Vagina (tissue), 2 donors: ENCODE data around the gene PIP5K1B. TPM values are rescaled to one million over a fixed set of nuclear protein-coding genes. Genes with fewer than 3 reads are reported as not detected.

Experiments used
- DNase-seq, 2 donors: peaks; one replicate each; pipeline ENCODE4 v3.0.0-alpha.2; 2017; ENCODE audit errors: extremely low spot score in 2 of 2
- H3K27ac ChIP-seq: fragments of 200-600 bp; sonication (generic); one replicate; pipeline ENCODE4 v1.5.1; 2019
- H3K27me3 ChIP-seq: fragments of 200-600 bp; sonication (generic); one replicate; pipeline ENCODE4 v1.5.1; 2019
- H3K36me3 ChIP-seq, 2 donors: fragments of 200-600 bp; sonication (generic); one replicate each; pipeline ENCODE4 v1.5.1; 2017 to 2019
- H3K4me1 ChIP-seq: fragments of 200-600 bp; sonication (generic); one replicate; pipeline ENCODE4 v1.5.1; 2019
- H3K4me3 ChIP-seq, 2 donors: fragments of 200-600 bp; sonication (generic); 1 replicate in 1 of 2; 2 replicates in 1 of 2; pipeline ENCODE4 v1.5.1; 2016 to 2019
- H3K9me3 ChIP-seq: fragments of 200-600 bp; sonication (generic); one replicate; pipeline ENCODE4 v1.5.1; 2019
- CTCF ChIP-seq, 3 experiments: fragments of 450-650 bp in 2 of 3; fragments of 200-600 bp in 1 of 3; sonication (generic) in 1 of 3; IDR thresholded peaks; one replicate each; pipeline ENCODE4 v1.5.1; 2017 to 2019; ENCODE audit warnings: antibody characterized with exemption in 3 of 3, mild to moderate bottlenecking in 2 of 3, moderate library complexity in 2 of 3
- POLR2A ChIP-seq, 2 donors: fragments of 450-650 bp; IDR thresholded peaks; one replicate each; pipeline ENCODE4 v1.6.1; 2017; ENCODE audit warnings: antibody characterized with exemption in 2 of 2, mild to moderate bottlenecking in 2 of 2, moderate library complexity in 2 of 2
- POLR2AphosphoS5 ChIP-seq, 2 donors: sonication (generic); formaldehyde crosslinking; IDR thresholded peaks; one replicate each; pipeline ENCODE4 v1.9.0; 2017; ENCODE audit warnings: antibody characterized with exemption in 2 of 2, mild to moderate bottlenecking in 2 of 2, low read depth in 1 of 2; ENCODE audit not compliant: insufficient read depth in 1 of 2
- intact Hi-C: fragments of 100-400 bp; cut with DNase I; formaldehyde crosslinking; loops from one replicate; pipeline ENCODE4 v1.15.1; 2023
- total RNA-seq: library from RNA; depleted of rRNA; stranded (reverse); fragments of >200 nt; gene quantifications from one replicate; pipeline ENCODE4 v1.2.3, GENCODE V29; 2016

PIP5K1B gene
- total RNA-seq, 1 donor from 2014 or later: 2.9 TPM

- no peak overlapping the region for H3K27ac ChIP-seq
- no peaks in the 10 kb centered on the region for H3K36me3 ChIP-seq
- H3K4me3 ChIP-seq: no peak overlapping the region
- intact Hi-C loops: no loop called here
- no peaks in the 10 kb centered on the region for H3K27me3 ChIP-seq
- no peaks in the 10 kb centered on the region for H3K4me1 ChIP-seq
- DNase-seq: no peak
- H3K9me3 ChIP-seq: no peaks in the 10 kb centered on the region
- TF ChIP-seq CTCF (IDR thresholded peaks at IDR 0.05) (no peak), POLR2A (IDR thresholded peaks at IDR 0.05) (no peak), POLR2AphosphoS5 (IDR thresholded peaks at IDR 0.05; ENCODE audit: insufficient read depth in 1 of 2, low read depth in 1 of 2) (no peak)
These were observed 256.5 kb downstream of the PIP5K1B start for GRCh38 chr9:68961587-68961986.

GRCh38 chr9:68963416-68963815 is 258.4 kb downstream of the PIP5K1B start:
- Histone ChIP-seq H3K27me3 (no peaks in the 10 kb centered on the region), H3K4me3 (no peak overlapping the region), H3K4me1 (no peaks in the 10 kb centered on the region), H3K9me3 (no peaks in the 10 kb centered on the region), H3K27ac (no peak overlapping the region), H3K36me3 (no peaks in the 10 kb centered on the region)
- intact Hi-C loops: no loop called here
- TF ChIP-seq CTCF (IDR thresholded peaks at IDR 0.05): no peak
- no peak for TF ChIP-seq POLR2AphosphoS5 (IDR thresholded peaks at IDR 0.05; ENCODE audit: insufficient read depth in 1 of 2, low read depth in 1 of 2)
- no peak for TF ChIP-seq POLR2A (IDR thresholded peaks at IDR 0.05)
- no peak for DNase-seq

GRCh38 chr9:68964102-68964541 is 259.1 kb downstream of the PIP5K1B start:
- H3K36me3 ChIP-seq: no peaks in the 10 kb centered on the region
- TF ChIP-seq POLR2AphosphoS5 (IDR thresholded peaks at IDR 0.05; ENCODE audit: insufficient read depth in 1 of 2, low read depth in 1 of 2) (no peak), CTCF (IDR thresholded peaks at IDR 0.05) (no peak), POLR2A (IDR thresholded peaks at IDR 0.05) (no peak)
- no peaks in the 10 kb centered on the region for H3K27me3 ChIP-seq
- no peak for DNase-seq
- H3K27ac ChIP-seq: no peak overlapping the region
- intact Hi-C loops: no loop called here
- no peaks in the 10 kb centered on the region for H3K9me3 ChIP-seq
- no peaks in the 10 kb centered on the region for H3K4me1 ChIP-seq
- no peak overlapping the region for H3K4me3 ChIP-seq

- TF ChIP-seq POLR2AphosphoS5 (IDR thresholded peaks at IDR 0.05; ENCODE audit: insufficient read depth in 1 of 2, low read depth in 1 of 2) (no peak), CTCF (IDR thresholded peaks at IDR 0.05) (no peak), POLR2A (IDR thresholded peaks at IDR 0.05) (no peak)
- intact Hi-C loops: no loop called here
- DNase-seq: no peak
- no peaks in the 10 kb centered on the region for H3K27me3 ChIP-seq
- H3K4me1 ChIP-seq: no peaks in the 10 kb centered on the region
- no peaks in the 10 kb centered on the region for H3K36me3 ChIP-seq
- H3K27ac ChIP-seq: no peak overlapping the region
- H3K9me3 ChIP-seq: no peaks in the 10 kb centered on the region
- no peak overlapping the region for H3K4me3 ChIP-seq
These were observed 259.7 kb downstream of the PIP5K1B start for GRCh38 chr9:68964765-68965164.

- Histone ChIP-seq H3K9me3 (no peaks in the 10 kb centered on the region), H3K27me3 (no peaks in the 10 kb centered on the region), H3K36me3 (no peaks in the 10 kb centered on the region), H3K27ac (no peak overlapping the region), H3K4me1 (no peaks in the 10 kb centered on the region), H3K4me3 (no peak overlapping the region)
- intact Hi-C loops: no loop called here
- no peak for DNase-seq
- no peak for TF ChIP-seq CTCF (IDR thresholded peaks at IDR 0.05)
- TF ChIP-seq POLR2AphosphoS5 (IDR thresholded peaks at IDR 0.05; ENCODE audit: insufficient read depth in 1 of 2, low read depth in 1 of 2): no peak
- no peak for TF ChIP-seq POLR2A (IDR thresholded peaks at IDR 0.05)
These were observed 261.5 kb downstream of the PIP5K1B start for GRCh38 chr9:68966496-68966944.
